ENCODE results near the gene MAGIX.
A peak's percentile ranks its signal among the peaks of the same experiment; 100 is the strongest.

MAGIX gene

DNA sequence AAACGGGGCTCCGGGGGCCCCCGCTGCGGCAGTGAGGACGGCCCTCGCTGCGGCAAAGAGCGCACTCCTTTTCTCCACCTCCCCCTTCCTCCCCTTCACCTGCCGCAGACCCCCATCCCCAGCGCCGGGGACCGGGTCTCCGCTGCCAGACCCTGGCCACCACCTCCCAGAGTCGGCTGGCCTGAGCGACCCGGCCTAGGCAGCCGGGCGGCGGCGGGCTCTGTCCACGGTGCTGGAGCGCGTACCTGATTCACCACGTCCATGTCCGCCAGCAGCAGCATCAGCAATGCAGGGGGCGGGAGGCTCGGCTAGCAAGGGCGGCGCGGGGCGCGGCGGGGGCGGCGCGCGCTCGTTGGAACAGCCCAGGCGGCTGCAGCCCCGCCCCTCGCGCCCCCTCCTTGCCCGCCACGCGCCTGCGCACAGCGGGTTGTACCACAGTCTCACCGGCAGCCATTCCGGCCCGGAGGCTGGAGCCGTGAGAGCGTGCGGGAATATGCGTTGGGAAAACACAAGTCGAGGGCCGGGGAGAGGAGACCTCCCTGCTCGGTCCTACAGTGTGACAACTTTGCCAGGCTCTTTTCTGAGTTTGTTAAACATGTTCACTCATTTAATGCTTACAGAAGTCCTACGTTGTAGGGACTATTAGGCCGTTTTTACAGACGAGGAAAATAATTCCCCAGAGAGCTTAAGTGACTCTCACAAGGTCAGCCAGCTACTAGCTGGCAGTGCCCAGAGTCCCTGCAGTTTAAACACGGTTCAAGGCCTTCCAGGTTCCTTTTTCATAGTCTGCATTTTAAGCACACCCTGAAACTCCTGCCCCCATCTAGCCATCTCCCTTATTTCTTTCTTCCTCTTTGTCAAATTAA, 37.6 kb downstream of the MAGIX start, which contains the start of gene SYP:
Gene SYP (minus strand): TSS at position 288 of the 866 bp plus-strand sequence. CDS start 7 bp downstream, at position 281.
- H3K9me3 ChIP-seq (ENCODE audit: severe bottlenecking): no peaks in the 10 kb centered on the region
- H3K4me3 ChIP-seq (ENCODE audit: severe bottlenecking): peak within 1 kb of the TSS; percentile 13
- peak; percentile 85 for DNase-seq (ENCODE audit: low spot score)
- peak; percentile 96 for ATAC-seq (ENCODE audit: low read depth)
- H3K4me1 ChIP-seq (ENCODE audit: insufficient read depth, poor library complexity, severe bottlenecking): no peaks in the 10 kb centered on the region
- TF ChIP-seq, protein P1, sequence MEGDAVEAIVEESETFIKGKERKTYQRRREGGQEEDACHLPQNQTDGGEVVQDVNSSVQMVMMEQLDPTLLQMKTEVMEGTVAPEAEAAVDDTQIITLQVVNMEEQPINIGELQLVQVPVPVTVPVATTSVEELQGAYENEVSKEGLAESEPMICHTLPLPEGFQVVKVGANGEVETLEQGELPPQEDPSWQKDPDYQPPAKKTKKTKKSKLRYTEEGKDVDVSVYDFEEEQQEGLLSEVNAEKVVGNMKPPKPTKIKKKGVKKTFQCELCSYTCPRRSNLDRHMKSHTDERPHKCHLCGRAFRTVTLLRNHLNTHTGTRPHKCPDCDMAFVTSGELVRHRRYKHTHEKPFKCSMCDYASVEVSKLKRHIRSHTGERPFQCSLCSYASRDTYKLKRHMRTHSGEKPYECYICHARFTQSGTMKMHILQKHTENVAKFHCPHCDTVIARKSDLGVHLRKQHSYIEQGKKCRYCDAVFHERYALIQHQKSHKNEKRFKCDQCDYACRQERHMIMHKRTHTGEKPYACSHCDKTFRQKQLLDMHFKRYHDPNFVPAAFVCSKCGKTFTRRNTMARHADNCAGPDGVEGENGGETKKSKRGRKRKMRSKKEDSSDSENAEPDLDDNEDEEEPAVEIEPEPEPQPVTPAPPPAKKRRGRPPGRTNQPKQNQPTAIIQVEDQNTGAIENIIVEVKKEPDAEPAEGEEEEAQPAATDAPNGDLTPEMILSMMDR (IDR thresholded peaks at IDR 0.05; ENCODE audit: poor library complexity, severe bottlenecking): no peak
- no peak within 1 kb of the TSS for H3K27ac ChIP-seq (ENCODE audit: poor library complexity, severe bottlenecking)
- no peaks in the 10 kb centered on the region for H3K27me3 ChIP-seq (ENCODE audit: insufficient read depth, poor library complexity, severe bottlenecking)
- H3K36me3 ChIP-seq (ENCODE audit: low read depth): no peaks in the 10 kb centered on the region

DNA sequence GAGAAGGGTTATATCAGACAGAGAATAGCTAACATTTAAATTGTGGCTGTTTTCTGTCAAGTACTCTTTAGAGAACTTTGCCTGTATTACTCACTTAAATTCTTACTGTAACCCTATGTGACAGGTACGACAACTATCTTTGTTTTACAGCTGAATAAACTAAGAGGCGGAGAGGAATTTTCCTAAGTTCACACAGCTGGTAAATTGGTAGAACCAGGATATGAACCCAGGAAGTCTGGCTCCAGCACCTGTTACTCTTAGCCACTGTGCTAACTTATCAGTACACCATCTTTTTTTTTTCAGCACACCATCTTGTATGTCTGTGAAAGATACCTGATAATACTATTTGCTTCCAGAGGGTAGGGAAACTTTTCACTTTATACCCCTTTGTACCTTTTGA, 39.5 kb downstream of the MAGIX start:
- Histone ChIP-seq H3K4me1 (ENCODE audit: insufficient read depth, poor library complexity, severe bottlenecking) (no peaks in the 10 kb centered on the region), H3K4me3 (ENCODE audit: severe bottlenecking) (no peak overlapping the region), H3K9me3 (ENCODE audit: severe bottlenecking) (no peaks in the 10 kb centered on the region), H3K27me3 (ENCODE audit: insufficient read depth, poor library complexity, severe bottlenecking) (no peaks in the 10 kb centered on the region), H3K27ac (ENCODE audit: poor library complexity, severe bottlenecking) (no peak overlapping the region), H3K36me3 (ENCODE audit: low read depth) (no peaks in the 10 kb centered on the region)
- DNase-seq (ENCODE audit: low spot score) (no peak), ATAC-seq (ENCODE audit: low read depth) (no peak)
- TF ChIP-seq, protein P1 (IDR thresholded peaks at IDR 0.05; ENCODE audit: poor library complexity, severe bottlenecking): no peak

DNA sequence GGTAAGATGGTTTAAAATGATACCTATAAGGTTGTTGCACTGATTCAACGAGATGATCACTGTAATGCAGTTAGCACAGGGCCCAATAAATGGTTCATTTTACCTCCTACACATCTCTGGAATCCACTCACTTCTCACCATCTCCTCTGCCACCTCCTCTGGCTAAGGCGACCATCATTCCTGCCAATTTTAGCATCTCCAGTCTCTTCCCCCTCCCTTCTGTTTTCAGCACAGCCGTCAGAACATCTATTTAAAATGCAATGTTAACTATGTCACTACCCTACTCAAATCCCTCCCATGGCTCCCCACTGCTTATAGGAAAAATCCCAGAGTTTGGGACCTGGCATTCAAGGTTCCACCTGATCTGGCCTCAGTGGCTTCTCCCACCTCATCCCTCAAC, 41.0 kb downstream of the MAGIX start:
- Histone ChIP-seq H3K4me1 (ENCODE audit: insufficient read depth, poor library complexity, severe bottlenecking) (no peaks in the 10 kb centered on the region), H3K27ac (ENCODE audit: poor library complexity, severe bottlenecking) (no peak overlapping the region), H3K9me3 (ENCODE audit: severe bottlenecking) (no peaks in the 10 kb centered on the region), H3K36me3 (ENCODE audit: low read depth) (no peaks in the 10 kb centered on the region), H3K4me3 (ENCODE audit: severe bottlenecking) (no peak overlapping the region), H3K27me3 (ENCODE audit: insufficient read depth, poor library complexity, severe bottlenecking) (no peaks in the 10 kb centered on the region)
- ATAC-seq (ENCODE audit: low read depth) (no peak), DNase-seq (ENCODE audit: low spot score) (no peak)
- TF ChIP-seq, protein P1 (IDR thresholded peaks at IDR 0.05; ENCODE audit: poor library complexity, severe bottlenecking): no peak

DNA sequence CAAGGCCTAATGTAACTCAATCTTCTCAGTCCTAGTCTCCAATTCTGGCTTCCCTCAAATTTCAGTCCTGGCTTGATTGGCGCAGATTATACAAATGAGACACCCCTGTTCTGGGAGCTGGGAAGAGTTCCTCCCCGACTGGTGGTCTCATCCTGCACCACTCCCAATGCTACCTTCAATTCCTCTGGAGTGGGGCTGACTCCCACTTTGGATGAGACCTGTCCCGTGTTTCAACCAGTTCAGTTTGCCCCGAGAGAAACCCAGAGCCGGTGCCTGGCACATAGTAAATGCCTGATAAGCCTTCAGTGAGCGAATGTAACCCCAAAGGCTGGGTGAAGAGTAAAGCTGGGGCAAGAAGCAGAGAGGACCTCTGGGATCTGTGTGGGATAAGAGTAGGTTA, 41.5 kb downstream of the MAGIX start:
- no peaks in the 10 kb centered on the region for H3K4me1 ChIP-seq (ENCODE audit: insufficient read depth, poor library complexity, severe bottlenecking)
- no peak overlapping the region for H3K27ac ChIP-seq (ENCODE audit: poor library complexity, severe bottlenecking)
- no peak for ATAC-seq (ENCODE audit: low read depth)

More for the DNA sequence above, 41.5 kb downstream of the MAGIX start:
- Histone ChIP-seq H3K36me3 (ENCODE audit: low read depth) (no peaks in the 10 kb centered on the region), H3K9me3 (ENCODE audit: severe bottlenecking) (no peaks in the 10 kb centered on the region), H3K27me3 (ENCODE audit: insufficient read depth, poor library complexity, severe bottlenecking) (no peaks in the 10 kb centered on the region), H3K4me3 (ENCODE audit: severe bottlenecking) (no peak overlapping the region)
- DNase-seq (ENCODE audit: low spot score): no peak
- TF ChIP-seq, protein P1 (IDR thresholded peaks at IDR 0.05; ENCODE audit: poor library complexity, severe bottlenecking): no peak

All from RWPE2 (cell line).